ENCODE data around the gene HYLS1.
A peak's percentile ranks its signal among the peaks of the same experiment; 100 is the strongest.

HYLS1 gene

DNA sequence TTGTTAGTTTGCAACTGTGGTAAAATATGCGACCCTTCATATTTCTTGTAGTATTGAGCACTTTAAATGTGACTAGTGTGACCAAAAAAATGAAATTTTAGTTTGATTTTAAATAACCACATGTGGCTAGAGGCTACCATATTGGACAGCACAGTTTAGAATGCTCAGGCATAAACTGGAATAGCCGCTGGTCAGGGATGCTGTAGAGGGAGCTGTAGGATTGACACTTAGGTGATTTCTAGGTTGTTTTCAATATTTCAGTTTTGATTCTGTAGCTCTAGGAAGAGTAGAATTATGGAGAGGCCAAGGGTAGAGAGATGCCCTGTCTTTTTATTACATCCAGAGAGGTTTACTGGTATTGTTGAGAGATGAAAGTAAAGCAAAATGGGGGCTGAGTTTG, 47.6 kb downstream of the HYLS1 start:
- DNase-seq: no peak

DNA sequence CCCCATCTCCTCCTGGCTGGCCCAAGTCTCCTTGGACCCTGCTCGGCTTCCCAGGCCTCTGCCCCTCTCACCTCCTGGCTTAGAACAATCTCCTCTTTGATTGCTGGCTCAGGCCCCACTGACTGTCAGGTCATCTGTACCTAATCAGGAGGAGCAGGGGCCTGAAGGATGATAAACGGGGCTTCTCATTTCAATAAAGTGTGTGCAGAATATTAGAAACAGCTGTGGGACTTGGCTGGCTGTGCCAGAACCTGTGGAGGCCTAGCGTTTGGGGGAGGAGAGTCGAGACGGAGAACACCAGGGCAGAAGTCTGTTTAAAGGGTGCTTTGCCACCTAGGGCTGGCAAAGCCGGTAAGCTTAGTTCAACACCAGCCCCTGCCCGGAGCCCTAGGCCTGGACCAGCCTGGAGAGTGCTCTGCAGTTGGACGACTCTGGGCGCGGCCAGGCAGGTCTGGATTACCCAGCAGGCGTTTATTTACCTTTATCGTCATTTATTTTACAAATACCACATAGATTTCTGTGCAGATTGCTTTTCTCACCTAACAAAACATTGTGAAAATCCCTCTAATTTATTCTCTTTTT, 48.2 kb downstream of the HYLS1 start:
- no peak for DNase-seq

DNA sequence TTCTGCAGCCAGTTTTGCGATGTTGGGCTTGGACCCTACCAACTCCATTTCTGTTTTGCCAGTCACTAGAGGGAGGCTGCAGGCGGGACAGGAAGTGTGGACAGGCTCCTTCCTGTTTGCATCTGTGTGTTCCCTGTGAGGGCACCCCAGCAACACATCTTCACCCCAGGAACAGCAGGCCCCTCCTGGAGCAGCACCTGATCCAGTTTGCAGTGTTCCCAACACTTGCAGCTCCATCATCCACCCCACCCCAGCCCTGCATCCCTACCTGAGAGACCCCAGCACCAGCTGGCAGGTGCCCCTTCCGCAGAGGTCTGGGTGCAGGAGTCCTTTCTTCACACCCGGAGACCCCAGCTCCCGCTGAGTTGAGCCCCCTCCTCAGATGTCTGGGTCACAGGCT, 51.0 kb downstream of the HYLS1 start:
- no peak for DNase-seq

GRCh38 chr11:125939081-125939521, 51.6 kb downstream of the HYLS1 start:
- DNase-seq: no peak

DNA sequence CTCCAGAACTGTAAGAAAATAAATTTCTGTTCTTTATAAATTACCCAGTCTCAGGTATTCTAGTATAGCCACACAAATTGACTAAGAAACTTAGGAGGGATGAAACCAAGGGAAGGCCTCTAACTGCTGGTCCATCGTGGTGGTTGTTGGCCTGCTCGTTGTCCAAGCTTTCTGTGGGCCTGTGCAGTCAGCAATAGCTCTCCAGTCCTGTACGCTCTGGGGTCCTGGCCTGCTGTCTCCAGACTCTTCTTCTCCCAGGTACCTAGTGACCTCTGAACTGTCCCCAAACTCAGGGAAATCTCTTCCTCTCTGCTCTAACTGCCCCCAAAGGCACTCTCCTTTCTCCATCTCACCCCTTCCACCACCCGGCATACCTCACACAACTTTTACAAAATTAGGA, 52.7 kb downstream of the HYLS1 start:
- DNase-seq: no peak

GRCh38 chr11:125941267-125941618, 53.8 kb downstream of the HYLS1 start:
- DNase-seq: no peak

- DNase-seq: peak; percentile 89
Measured at GRCh38 chr11:125941619-125942611, 54.4 kb downstream of the HYLS1 start.

- no peak for DNase-seq
Measured at GRCh38 chr11:125942771-125943428, 55.4 kb downstream of the HYLS1 start.

DNA sequence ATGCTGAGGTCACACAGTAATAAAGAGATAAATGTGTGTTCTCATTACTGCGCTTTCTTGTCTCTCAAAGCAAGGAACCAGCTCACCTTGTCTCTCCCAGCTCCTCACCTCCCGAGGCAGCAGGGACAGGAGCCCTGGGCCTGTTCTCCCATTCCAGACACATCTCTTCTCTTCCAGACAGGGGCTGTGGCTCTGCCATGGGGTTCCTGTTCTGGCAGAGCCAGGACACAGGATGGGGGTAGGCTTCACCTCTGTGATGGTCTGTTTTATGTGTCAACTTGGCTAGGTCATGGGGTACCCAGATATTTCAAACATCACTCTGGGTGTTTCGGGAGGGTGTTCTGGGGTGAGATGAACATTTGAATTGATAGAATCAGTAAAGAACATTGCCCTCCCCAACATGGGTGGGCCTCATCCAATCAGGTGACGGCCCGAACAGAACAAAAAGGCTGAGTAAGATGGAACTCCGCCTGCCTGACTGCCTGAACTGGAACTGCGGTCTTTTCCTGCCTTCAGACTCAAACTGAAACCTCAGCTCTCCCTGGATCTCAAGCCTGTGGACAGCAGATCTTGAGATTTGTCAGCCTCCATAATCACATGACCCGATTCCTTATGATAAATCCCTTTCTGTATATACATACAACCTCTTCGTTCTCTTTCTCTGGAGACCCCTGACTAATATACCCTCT, 56.3 kb downstream of the HYLS1 start:
- DNase-seq: no peak

- no peak for DNase-seq
Measured at GRCh38 chr11:125944350-125945010, 57.0 kb downstream of the HYLS1 start.

DNA sequence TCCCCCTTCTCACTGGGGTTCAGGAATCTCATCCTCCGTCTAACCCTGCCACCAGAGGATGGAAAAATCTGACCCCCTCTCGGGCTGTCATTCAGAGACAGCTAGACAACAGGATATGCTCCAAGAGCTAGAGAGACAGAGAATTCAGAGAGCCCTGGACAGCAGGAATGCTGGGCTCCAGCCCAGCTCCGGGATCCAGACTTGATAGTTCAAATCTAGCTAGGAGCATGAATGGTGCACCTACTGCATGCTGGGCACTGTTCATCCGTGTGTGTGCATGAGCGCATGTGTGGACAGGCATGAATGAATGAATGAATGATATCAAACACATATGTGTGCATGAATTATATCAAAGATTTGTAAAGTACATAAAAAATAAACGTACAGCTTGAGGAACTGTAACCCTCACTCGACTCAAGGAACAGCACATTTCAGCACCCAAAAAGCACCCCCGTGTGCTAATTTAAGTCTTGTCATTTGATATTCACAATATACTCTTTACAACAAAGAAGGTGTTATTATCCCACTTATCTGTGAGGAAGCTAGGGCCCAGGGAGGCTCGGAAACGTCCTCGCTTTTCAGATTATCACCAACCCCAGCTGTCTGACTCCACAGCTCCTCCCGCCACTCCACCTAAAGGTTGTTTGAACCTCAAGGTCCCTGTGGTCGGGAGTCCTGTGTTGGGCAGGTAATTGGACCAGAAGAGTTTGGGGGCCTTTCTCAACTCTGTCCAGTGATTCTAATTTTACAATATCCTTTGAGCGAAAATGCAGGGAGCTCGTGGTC, 57.7 kb downstream of the HYLS1 start:
- DNase-seq: no peak

DNA sequence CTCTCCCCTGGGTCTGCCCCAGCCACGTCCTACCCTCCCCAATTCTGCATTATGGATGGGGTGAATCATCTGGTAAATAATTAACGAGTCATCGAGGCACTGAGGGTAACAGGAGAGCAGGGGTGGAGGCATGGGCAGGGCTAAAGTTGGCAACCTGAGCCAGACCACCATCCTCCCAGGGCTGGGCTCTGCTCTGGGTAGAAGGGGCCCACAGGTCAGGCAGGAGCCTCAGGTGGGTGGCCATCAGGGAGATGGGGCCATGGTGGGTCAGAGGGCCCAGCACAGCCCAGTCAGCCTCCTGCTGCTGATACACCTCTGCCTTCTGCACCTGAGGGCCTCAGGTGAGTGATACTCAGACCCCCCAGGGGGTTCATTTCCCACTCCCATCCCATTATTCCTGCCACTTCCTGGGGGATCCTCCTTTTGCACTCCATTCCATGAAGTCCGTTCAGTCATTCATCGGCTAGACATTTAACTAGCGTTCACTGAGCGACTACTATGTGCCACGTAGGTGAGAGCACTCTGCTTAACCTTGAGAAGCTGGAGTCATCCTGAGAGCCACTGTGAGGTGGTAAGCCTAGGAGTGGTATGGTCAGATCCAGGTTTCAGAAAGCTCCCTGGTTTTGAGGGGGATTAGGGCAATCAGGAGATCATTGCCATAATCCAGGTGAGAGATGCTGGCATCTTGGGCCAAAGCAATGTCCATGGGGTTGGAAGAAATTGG, 58.5 kb downstream of the HYLS1 start, which contains the start of gene VSIG10L2:
Gene VSIG10L2, plus strand, starts transcription at position 248 of the 724 bp plus-strand sequence. Its CDS starts 12 bp downstream, at position 260.
- DNase-seq: no peak

GRCh38 chr11:125946712-125947418, 59.4 kb downstream of the HYLS1 start:
- no peak for DNase-seq

DNA sequence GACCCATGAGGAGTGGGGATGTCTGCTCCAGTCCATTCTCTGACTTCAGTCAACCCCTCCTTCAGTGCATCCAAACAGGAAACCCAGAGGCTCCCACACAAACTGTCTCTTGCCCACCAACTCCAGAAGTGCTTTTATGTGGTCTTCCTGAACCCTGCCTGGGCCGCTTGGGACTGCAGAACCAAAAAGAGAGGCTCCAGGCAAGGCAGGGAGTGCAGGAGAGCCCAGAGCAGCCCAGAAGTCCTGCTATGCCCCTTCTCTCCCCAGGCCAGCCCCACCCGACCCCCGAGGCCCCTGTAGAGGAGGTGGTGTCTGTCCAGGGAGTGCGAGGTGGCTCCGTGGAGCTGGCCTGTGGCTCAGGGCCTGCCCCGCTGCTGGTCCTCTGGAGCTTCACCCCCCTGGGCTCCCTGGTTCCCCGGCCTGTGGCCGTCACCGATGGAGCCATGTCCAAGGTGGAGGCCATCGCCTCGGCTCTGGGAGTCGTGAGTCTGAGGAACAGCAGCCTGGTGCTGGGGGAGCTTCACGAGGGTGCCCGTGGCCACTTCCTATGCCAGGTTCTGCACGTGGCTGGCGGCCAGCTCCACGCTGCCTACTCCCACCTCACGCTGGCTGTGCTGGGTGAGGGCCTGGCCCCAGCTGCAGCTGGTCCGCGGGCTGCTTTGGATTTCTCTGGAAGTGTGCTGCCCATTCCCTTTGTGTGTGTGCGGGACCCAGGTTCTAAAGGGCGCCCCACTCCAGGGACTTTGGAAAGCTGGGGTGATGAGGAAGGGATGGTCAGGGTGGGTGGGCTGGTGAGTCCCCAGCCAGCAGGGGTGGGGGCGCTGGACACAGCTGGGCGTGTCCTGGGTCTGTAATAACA, 60.2 kb downstream of the HYLS1 start:
- no peak for DNase-seq

- DNase-seq: no peak
Measured at GRCh38 chr11:125948278-125949051, 61.0 kb downstream of the HYLS1 start.

GRCh38 chr11:125949271-125950177, 62.1 kb downstream of the HYLS1 start:
- DNase-seq: no peak

DNA sequence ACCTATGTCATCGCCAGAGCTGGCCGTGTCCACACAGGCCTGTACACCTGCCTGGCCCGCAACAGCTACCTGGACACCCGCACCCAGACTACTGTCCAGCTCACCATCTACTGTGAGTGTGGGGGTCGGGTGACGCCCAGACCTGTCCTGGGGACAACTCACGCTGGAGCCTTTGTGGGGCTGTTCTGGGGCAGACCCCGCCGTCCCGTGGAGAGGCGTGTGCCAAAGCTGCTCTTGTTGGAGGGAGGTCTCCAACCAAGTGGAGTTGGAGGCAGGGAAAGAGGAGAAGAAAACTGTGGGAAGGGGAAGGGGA, 62.7 kb downstream of the HYLS1 start:
- no peak for DNase-seq
